NCI-H2171 treated with DMSO at 0.1 percent for 48 hours (cell line): ENCODE data around the gene RXRB.

Source experiments
- DNase-seq: peaks from one replicate; lab custom pipeline; 2025; lab: John Stamatoyannopoulos, UW

RXRB gene

GRCh38 chr6:33176906-33177305, 23.6 kb downstream of the RXRB start:
- no peak for DNase-seq

- DNase-seq, result no peak
These were observed 24.9 kb downstream of the RXRB start for GRCh38 chr6:33175436-33176069.

GRCh38 chr6:33174784-33175183, 25.7 kb downstream of the RXRB start:
- no peak for DNase-seq

GRCh38 chr6:33173535-33174180, 26.8 kb downstream of the RXRB start:
- DNase-seq, result no peak

- DNase-seq, result no peak
These were observed 27.6 kb downstream of the RXRB start for GRCh38 chr6:33172688-33173534.

GRCh38 chr6:33171880-33172687, 28.4 kb downstream of the RXRB start:
- DNase-seq, result no peak

- DNase-seq, result no peak
These were observed 29.2 kb downstream of the RXRB start for GRCh38 chr6:33171016-33171879.

GRCh38 chr6:33170176-33171015, 30.1 kb downstream of the RXRB start:
- DNase-seq, result no peak

GRCh38 chr6:33169291-33170175, 30.9 kb downstream of the RXRB start:
- DNase-seq, result no peak

GRCh38 chr6:33168639-33169038, 31.8 kb downstream of the RXRB start:
- DNase-seq, result no peak

GRCh38 chr6:33168284-33168601, 32.2 kb downstream of the RXRB start:
- DNase-seq, result no peak

GRCh38 chr6:33167374-33168283, 32.8 kb downstream of the RXRB start:
- no peak for DNase-seq

- no peak for DNase-seq
These were observed 33.7 kb downstream of the RXRB start for GRCh38 chr6:33166811-33167210.

GRCh38 chr6:33166363-33166762, 34.1 kb downstream of the RXRB start:
- no peak for DNase-seq

- DNase-seq, result no peak
These were observed 34.7 kb downstream of the RXRB start for GRCh38 chr6:33165581-33166258.

GRCh38 chr6:33164665-33165373, 35.6 kb downstream of the RXRB start:
- DNase-seq, result no peak

- no peak for DNase-seq
These were observed 36.3 kb downstream of the RXRB start for GRCh38 chr6:33164176-33164575.
